ENCODE measurements around the gene MLX.

Gene MLX, protein sequence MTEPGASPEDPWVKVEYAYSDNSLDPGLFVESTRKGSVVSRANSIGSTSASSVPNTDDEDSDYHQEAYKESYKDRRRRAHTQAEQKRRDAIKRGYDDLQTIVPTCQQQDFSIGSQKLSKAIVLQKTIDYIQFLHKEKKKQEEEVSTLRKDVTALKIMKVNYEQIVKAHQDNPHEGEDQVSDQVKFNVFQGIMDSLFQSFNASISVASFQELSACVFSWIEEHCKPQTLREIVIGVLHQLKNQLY

DNA sequence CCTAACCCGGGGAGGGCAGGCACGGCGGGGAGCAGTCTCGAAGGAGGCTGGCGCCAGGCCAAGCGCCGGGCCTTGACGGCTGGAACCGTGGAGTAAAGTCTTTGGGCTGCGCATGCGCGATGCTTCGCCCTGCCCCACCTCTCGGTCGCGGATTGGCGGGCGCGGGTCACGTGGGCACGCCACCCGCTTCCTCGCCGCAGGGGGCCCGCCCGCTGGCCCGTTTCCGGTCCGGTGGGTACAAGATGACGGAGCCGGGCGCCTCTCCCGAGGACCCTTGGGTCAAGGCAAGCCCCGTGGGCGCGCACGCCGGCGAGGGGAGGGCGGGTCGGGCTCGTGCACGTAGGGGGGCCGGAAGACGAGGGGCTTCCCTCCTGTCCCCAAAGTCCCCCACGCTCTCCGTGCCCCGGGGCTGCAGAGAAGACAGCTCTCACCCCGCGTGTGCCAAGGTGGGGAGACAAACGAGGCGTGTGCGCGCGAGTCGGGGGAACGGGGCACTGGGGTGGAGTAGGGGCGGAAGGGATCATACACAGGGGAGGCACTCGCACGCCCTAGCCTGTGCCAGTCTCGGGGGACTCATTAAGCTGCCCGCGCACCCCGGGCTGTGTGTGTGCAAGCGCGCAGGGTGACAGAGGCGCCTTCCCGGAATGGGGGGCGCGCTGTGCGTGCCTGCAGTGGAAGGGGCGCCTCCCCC, at the start of gene MLX:
Gene MLX (plus strand): TSS at position 218 of the 691 bp plus-strand sequence. CDS start 25 bp downstream, at position 243.
- peak; percentile 79 to 86 (median 84) for DNase-seq

DNA sequence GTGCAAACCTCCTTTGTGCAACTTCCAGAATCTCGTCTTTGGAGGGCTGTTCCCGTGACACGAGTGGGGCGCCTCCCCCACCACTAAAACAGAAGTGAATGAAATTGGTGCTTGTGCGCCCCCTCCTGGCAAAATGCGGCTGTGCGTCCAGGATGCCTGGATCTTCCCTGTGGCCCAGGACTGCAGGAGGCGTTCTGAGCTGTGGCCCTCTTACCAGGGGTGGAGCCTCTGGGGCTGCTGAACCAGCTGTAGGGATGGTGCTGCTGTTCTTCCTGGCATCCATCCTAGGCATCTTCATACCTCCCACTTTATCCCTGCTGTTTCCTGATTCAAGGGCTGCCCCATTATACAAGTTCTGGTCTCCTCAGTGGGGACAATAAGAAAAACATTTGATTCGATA, 49.4 kb upstream of the MLX start:
- DNase-seq: peak; percentile 54 to 80 (median 65)

DNA sequence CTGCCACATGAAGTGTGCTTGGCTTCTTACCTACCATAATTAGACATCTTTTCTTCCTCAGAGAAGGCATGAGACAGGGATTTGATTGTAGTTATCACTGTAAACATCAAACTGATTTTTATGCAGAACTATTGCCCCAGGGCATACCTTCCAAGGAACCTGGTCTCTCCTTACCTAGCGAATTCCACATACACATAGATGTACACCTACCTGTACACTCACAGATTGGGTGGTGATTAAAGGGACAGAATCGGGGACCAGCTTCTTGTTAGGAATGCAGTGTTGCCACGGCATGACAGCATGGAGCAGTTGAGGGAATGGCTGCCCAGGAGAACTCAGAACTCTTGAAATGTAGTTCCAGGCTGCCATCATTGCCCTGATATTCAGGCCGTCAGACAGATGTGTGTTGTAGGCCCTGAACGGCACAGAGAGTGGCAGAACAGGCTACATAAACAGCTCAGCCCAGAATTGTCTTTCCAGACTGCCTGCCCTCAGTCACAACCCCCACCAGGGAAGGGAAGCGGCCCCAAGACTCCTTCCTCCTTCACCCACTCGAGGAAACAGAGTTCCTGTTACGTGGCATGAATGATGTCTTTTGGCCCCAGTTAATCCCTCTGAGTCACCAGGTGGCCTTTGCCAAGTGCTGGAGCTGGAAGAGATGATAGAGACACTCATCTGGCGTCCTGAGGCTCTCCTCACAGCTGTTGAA, 48.7 kb upstream of the MLX start:
- no peak for DNase-seq

DNA sequence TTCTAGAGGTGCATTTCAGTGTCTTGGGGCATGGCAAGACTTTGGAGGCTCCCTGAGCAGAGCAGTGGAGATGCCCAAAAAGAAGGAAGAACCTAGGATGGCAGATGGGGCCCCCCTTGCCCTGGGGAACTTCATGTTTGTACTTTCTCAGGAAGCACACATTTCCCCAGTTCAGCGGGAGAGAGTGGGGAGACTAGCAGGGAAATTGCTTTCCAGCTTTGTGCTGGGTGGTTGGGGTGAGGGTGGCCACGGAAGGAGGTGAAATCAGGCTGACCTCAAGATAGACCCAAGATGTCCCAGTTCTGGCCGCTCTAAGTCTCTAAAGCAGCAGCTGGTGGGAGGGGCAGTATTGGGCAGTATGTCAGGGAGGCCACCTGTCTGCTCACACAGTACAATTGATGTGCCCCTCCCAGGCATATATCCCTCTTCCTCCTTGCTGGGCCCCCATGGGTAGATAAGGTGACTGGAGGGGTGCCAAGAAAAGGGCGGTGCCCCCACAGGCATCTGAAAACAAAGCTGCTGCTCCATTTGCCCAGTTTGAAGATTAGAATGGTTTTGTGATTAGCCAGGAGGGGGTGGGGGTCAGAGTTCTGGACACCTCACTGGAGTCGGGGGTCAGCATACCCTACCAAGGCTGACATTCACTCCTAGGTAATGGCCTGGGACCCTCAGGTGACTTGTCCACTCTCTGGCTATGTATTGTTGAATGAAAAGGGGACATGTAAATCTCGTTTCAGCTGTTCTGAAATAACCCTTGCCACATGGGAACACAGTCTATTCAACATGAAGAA, 48.0 kb upstream of the MLX start:
- DNase-seq: no peak

DNA sequence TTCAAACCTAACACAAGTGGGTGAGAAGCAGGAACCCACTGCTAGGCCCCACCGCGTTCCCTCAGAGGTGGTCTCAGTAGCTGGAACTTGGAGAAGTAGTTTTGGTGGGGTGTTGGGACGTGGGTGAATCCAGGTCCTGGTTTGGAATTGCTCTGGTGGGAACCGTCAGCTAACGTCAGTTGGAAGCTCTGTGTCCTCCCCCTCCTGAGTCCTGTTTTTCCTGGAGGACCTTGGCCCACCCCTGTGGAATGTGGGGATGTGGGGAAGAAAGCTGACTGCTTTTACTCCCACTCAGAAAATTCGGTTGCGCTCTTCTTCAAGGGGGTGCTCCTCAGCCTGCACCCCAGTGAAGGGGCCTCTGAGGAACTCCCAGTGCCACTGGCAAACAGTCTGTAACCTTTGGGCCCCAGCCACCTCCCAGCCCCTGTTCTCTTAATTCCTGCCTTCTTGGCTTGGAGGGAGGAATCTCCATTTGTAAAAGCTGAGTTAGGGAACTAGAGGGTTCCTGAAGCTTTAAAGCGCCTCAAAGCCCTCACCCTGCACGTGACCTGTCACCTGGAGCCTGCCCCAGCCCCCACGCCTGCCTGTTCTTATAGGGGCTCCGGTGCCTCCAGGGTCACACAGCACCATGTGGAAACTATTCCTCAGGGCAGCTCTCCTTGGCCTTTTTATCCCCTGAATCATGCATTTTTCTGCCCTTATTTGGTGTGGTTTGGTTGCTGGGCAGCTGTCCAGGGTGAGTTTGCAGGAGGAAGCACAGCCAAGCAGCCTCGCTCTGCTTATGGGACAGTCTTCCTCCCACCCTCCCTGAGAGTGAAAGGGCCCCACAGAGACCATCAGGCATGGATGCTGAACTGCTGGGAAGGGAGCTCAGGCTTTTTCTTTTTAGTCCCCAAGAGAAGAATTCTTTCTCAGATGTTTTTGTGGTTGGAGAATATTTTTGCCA, 47.1 kb upstream of the MLX start:
- no peak for DNase-seq

DNA sequence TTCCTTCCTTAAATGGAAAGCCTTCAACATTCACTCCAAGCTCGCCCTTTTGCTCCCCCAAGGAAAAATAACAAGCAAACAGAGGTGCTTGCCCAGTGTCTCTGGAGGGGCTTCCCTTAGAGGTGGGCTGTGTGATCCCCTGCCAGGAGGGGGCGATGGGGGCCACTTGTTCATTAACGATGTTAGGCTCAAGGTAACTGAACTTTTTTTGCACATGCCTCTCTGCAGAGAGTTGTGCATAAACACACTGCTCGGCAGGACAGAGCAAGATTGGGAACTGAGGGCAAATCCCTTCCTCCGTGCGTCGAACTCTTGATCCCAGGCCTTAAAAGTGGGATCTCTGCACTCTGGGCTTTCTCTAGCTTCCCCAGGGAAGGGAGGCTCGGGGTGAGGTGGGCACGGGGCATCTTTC, 46.4 kb upstream of the MLX start:
- peak in 1 of 4 experiments; percentile 7 for DNase-seq

DNA sequence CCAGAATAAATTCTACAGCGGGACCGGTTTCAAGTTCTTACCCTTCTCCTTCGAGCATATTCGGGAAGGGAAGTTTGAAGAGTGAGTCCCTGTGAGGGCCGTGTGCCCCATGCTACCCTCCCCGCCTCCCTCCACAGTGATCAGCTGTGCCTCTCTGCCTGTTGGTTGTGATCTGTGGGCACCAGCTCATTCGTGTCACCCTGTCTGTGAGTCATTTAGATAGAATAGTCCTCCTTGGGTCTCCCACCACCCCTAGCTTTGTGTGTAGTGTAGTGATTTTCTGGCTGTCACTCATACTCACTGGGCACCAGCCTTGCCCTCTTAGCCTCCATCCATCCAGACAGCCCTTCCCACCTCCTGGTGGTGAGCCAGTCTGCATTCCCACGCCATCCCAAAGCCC, 45.9 kb upstream of the MLX start:
- DNase-seq: no peak

DNA sequence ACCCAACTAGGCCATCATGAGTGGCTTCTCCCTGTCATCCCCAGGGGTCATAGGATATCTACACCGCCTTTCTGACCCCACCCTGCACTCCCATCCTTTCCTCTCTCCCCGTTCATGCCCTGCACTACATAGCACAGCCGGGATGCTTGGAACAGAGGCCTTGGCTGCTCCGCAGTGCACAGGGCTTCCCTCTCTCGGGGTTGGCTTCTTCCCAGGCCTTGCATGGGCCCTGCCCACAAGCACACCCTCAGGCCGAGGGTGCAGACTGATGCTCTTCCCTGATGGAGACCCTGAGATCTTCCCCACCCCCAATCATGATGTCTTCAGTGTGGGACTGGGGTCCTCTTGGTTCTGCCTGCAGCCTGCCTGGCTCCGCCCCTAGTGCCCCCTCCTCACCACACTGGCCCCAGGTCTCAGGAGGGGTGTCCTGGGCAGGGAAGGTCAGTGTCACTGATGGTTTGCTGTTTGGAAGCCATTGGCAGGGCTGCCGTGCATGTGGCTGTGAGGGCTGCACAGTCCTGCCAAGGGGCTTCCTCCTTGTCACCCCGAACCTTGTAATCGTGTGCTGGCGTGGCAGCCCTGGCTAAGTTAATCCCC, 45.1 kb upstream of the MLX start:
- no peak for DNase-seq

DNA sequence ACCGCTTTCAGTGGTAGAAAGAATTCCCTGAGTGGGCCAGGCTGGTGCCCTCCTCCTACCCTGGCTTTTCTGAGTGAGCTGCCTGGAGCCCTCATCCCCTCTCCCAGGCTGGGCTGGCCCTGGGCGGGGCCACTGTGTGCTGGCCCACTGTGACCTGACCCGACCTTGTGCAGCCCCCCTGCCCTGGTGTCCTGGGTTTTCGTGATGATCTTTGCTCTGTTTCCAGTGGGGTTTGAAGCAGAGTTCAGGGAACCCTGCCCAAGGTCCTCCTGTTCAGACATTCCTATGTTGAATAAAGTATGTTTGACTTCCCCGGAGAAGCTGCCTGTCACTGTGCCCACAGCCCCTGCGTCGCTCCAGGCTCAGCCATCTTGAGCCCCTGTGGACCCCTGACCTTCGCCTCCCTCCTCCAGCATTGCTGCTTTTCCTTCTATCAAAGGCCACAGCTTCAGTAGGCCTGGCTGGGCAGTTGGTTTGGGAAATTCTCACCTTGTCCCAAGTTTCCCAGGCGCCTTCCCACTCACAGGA, 44.6 kb upstream of the MLX start:
- no peak for DNase-seq

DNA sequence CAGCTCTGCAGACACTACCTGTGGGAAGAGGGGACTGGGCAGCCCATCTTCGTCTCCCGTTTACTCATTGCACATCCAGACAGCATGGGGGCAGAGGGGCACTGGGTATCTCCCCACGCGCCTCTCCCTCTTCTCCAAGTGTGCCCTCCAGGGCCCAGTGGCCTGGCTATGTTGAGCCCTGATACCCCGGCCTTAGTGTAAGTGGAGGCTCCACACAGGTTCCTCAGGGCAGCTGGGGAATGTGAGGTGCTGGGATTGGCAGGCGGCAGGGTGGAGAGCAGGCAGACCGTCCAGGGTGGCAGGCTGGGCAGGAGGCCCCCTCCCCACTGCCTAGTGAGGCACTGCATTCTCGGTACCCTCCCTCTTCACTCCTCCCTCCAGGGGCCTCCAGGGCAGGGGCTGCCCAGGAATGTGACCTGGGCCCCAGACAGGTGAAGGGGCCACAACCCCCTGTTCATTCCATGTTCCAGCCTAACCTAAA, 44.1 kb upstream of the MLX start:
- DNase-seq: no peak

DNA sequence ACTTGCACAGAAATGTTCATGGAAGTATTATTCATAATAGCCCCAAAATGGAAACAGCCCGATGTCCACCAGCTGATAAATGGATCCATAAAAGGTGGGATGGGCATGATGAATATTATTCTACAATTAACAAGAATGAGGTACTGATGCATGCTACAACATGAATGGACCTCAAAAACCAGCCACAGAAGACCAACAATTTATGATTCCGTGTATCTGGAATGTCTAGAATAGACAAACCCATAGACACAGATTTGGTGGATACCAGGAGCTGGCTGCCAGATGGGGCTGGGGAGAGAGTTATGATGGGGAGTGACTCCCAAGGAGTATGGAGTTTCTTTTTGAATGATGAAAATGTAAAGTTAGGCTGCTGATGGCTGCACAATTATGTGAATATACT, 41.7 kb upstream of the MLX start:
- no peak for DNase-seq

DNA sequence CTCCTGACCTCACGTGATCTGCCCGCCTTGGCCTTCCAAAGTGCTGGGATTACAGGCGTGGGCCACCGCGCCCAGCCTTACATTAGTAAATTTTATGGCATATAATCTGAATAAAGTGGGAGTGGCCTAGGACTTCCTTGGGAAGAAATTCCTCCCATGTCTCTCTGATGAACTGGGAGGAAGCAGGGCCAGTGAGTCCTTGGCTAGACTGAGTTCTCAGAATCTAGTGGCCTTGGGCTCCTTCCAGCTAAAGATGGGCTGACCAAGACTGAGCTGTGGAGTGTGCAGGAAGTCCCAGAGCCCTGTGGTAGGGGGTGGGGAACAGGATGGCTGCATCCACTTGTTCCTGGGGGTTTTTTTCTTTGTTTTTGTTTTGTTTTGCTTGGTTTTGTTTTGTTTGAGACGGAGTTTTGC, 40.9 kb upstream of the MLX start:
- DNase-seq: no peak

DNA sequence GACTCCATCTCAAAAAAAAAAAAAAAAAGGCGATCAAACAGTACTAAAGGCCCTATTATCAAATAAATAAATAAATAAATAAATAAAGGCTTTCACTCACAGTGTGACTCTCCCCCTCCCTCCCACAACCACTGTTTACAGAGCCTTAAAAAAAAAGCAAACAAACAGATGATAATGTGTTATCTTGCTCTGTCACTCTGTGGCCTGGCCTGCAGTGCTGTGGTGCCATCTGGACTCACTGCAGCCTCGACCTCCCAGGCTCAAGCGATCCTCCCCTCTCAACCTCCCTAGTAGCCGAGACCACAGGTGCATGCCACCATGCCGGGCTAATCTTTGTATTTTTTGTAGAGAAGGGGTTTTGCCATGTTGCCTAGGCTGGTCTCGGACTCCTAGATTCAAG, 39.0 kb upstream of the MLX start:
- DNase-seq: no peak

DNA sequence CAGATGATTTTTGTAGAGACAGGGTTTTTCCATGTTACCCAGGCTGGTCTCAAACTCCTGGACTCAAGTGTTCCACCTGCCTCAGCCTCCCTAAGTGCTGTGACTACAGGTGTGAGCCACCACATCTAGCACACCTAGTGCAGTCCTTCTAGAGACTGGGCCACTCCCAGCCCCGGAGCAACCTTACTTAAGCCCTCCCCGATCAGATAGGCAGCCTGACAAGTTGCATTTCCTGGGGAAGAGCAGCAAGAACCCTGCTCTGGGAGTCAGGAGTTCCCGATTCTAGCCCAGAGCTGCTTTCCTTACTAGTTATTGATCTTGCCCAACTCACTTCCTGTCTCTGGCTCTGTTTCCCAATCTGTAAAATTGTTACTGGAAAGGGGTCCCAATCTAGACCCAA, 37.8 kb upstream of the MLX start:
- DNase-seq: no peak

DNA sequence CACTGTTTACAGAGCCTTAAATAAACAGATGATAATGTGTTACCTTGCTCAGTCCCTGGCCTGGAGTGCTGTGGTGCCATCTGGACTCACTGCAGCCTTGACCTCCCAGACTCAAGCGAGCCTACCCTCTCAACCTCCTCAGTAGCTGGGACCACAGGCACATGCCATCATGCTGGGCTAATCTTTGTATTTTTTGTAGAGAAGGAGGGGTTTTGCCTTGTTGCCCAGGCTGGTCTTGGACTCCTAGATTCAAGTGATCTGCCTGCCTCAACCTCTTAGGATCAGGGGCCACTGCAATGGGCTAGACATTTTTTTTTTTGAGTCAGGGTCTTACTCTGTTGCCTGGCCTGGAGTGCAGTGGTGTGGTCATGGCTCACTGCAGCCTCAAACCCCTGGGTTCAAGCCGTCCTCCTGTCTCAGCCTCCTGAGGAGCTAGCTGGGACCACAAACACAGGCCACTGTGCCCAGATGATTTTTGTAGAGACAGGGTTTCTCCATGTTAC, 35.9 kb upstream of the MLX start:
- no peak for DNase-seq

DNA sequence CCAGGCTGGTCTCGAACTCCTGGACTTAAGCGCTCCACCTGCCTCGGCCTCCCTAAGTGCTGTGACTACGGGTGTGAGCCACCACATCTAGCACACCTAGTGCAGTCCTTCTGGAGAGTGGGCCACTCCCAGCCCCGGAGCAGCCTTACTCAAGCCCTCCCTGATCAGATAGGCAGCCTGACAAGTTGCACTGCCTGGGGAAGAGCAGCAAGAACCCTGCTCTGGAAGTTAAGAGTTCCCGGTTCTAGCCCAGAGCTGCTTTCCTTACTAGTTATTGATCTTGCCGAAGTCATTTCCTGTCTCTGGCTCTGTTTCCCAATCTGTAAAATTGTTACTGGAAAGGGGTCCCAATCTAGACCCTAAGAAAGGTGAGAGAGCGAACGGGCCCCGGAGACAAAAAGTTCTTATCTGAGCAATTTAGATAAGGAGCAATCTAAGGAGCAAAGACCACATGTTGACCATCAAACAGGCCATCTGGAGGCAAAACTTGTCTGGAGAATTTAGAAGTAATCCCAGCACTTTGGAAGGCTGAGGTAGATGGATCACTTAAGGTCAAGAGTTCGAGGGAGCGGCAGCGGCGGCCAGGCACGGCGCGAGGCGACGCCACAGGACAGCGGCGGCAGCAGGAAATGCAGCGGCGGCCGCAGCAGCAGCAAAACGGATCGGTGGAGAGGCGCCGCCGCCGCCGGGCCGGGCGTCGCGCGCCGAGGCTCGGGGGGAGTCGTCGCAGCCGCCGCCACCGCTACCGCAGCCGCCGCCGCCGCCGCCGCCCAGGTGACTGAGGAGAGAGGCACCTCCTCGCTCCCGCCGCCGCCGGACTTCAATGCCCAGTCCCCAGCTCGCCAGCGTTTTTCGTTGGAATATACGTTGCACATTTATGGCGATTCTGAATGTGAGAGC, 35.2 kb upstream of the MLX start:
- peak in 1 of 4 experiments; percentile 18 for DNase-seq

DNA sequence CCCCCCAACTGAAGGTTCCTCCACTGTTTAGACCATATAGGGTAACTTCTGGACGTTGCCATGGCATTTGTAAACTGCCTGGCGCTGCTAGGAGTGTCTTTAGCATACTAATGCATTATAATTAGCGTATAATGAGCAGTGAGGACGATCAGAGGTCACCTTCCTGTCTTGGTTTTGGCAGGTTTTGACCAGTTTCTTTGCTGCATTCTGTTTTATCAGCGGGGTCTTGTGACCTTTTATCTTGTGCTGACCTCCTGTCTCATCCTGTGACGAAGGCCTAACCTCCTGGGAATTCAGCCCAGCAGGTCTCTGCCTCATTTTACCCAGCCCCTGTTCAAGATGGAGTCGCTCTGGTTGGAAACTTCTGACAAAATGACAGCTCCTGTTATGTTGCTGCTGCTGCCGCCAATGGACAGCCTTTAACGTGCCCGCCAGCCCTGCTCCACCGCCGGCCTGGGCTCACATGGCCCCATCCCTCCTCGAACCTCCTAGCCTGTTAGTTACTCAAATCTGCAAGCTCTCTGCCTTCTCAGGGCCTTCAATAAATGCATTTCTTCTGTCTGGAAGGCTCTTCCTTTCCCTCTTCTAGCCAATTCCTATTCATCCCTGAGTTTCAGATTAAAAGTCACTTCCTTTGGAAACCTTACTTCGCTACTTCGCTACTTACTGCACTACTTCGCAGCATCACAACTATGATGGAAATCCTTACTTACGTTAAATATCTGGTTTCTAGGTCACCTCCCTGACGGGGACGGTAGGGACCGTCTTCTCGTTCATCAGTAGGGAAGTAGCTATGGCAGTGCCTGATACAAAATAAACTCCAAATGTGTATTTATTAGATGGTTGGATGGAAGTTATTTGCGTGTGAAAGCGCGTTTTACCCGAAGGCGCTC, 31.5 kb upstream of the MLX start:
- no peak for DNase-seq

DNA sequence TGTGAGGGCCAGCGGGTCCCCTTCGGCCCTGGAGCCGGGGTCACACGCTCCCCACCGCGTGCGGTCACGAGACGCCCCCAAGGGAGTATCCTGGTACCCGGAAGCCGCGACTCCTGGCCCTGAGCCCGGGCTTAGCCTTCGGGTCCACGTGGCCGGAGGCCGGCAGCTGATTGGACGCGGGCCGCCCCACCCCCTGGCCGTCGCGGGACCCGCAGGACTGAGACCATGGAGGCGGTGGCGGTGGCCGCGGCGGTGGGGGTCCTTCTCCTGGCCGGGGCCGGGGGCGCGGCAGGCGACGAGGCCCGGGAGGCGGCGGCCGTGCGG, 30.9 kb upstream of the MLX start, which contains the start of gene NAGLU:
Gene NAGLU (plus strand): TSS at position 194 of the 324 bp plus-strand sequence. CDS start 32 bp downstream, at position 226.
- peak; percentile 64 to 70 (median 68) for DNase-seq

All from activated CD4-positive, CD25-positive, alpha-beta regulatory T cell (primary cell).